Activated effector memory CD4-positive, alpha-beta T cell treated with anti-CD3 and anti-CD28 coated beads, Interleukin-2, amount 50 U/mL, for 16 hours (primary cell): Measurements from ENCODE around the gene COL21A1.

Experiments
- DNase-seq: peaks from one replicate; pipeline ENCODE4 v3.0.0-alpha.2; 2020

COL21A1 gene

GRCh38 chr6:56173228-56173627 lies 74.2 kb downstream of the COL21A1 start:
- no peak for DNase-seq

GRCh38 chr6:56172144-56172543 lies 75.2 kb downstream of the COL21A1 start:
- DNase-seq = no peak

GRCh38 chr6:56169366-56169765 lies 78.0 kb downstream of the COL21A1 start:
- DNase-seq = no peak

- no peak for DNase-seq
These were observed 78.8 kb downstream of the COL21A1 start for GRCh38 chr6:56168596-56168995.

- no peak for DNase-seq
These were observed 85.3 kb downstream of the COL21A1 start for GRCh38 chr6:56162081-56162480.

GRCh38 chr6:56160489-56160888 lies 86.9 kb downstream of the COL21A1 start:
- no peak for DNase-seq

- DNase-seq = no peak
These were observed 88.8 kb downstream of the COL21A1 start for GRCh38 chr6:56158571-56158970.

- no peak for DNase-seq
These were observed 90.7 kb downstream of the COL21A1 start for GRCh38 chr6:56156643-56157042.

- no peak for DNase-seq
These were observed 91.7 kb downstream of the COL21A1 start for GRCh38 chr6:56155634-56156141.

GRCh38 chr6:56154076-56154475 lies 93.3 kb downstream of the COL21A1 start:
- DNase-seq = no peak

GRCh38 chr6:56152611-56153010 lies 94.8 kb downstream of the COL21A1 start:
- DNase-seq = no peak

GRCh38 chr6:56151609-56152224 lies 95.7 kb downstream of the COL21A1 start:
- no peak for DNase-seq

- no peak for DNase-seq
These were observed 98.7 kb downstream of the COL21A1 start for GRCh38 chr6:56148488-56149186.

GRCh38 chr6:56147766-56148165 lies 99.6 kb downstream of the COL21A1 start:
- DNase-seq = no peak

GRCh38 chr6:56146086-56146485 lies 101.3 kb downstream of the COL21A1 start:
- DNase-seq = no peak

- DNase-seq = no peak
These were observed 101.8 kb downstream of the COL21A1 start for GRCh38 chr6:56145616-56146015.

GRCh38 chr6:56144538-56145324 lies 102.6 kb downstream of the COL21A1 start:
- DNase-seq = no peak

- DNase-seq = no peak
These were observed 103.6 kb downstream of the COL21A1 start for GRCh38 chr6:56143796-56144195.

GRCh38 chr6:56140090-56140489 lies 107.3 kb downstream of the COL21A1 start:
- no peak for DNase-seq

- no peak for DNase-seq
These were observed 131.7 kb downstream of the COL21A1 start for GRCh38 chr6:56115715-56116114.

GRCh38 chr6:56109149-56109548 lies 138.2 kb downstream of the COL21A1 start:
- DNase-seq = no peak

GRCh38 chr6:56106231-56106630 lies 141.1 kb downstream of the COL21A1 start:
- no peak for DNase-seq

GRCh38 chr6:56104591-56104990 lies 142.8 kb downstream of the COL21A1 start:
- no peak for DNase-seq

GRCh38 chr6:56102216-56102615 lies 145.2 kb downstream of the COL21A1 start:
- no peak for DNase-seq
